Measurements from ENCODE around the gene PTX4. TPM values are rescaled to one million over a fixed set of nuclear protein-coding genes. Genes with fewer than 3 reads are reported as not detected.

PTX4 gene
- total and polyA plus RNA-seq, 2 experiments from 2014 or later, result not detected

DNA sequence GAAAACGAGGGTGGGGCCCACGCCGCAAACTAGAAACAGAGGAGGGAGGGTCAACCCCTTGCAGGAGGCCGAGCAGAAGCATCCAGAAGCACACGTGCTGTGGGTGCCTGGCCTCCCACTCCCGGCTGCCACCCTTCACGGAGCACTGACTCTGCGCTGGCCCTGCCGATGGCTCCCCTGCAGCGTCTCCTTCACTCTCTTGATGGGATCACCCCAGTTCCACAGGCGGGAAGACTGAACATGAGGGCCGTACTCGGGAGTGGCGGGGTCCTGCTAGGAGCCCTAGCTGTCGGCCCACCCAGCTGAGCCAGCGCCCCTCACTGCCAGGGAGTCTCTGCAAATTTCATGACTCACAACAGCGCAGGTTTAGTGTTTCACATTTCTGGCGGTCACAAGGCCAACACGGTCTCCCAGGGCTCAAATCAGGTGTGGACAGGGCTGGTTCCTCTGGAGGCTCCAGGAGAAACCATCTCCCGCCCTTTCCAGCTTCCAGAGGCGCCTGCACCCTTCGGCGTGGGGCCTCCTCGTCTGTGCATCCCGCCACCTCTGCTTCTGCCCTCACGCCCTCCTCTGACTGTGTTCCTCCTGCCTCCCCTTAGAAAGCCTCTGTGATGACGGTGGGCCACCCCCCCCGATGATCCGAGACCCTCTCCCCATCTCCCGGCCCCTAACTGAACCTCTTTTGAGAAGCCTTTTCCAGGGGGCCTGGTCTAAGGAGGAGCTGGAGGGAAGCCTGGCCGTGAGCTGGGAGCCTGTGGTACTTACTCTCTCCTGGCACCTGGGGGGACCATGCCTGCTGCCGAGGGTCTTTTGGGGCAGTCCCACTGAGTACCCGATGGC is 2.0 kb downstream of the PTX4 start:
- Histone ChIP-seq H3K79me2 (replicated peaks; ENCODE audit: insufficient read depth) (no peaks in the 10 kb centered on the region), H3K4me3 (no peak overlapping the region), H3K27ac (ENCODE audit: low read depth) (no peak overlapping the region), H3K4me2 (no peak overlapping the region), H3K27me3 (ENCODE audit: insufficient read depth) (no peaks in the 10 kb centered on the region), H3K4me1 (ENCODE audit: insufficient read depth) (no peaks in the 10 kb centered on the region), H3F3A (replicated peaks; ENCODE audit: low read depth) (no peaks in the 10 kb centered on the region), H3K9me2 (ENCODE audit: insufficient read depth) (no peaks in the 10 kb centered on the region), H4K20me1 (replicated peaks; ENCODE audit: insufficient read depth) (no peaks in the 10 kb centered on the region), H3K36me3 (ENCODE audit: insufficient read depth) (no peaks in the 10 kb centered on the region), H2AFZ (no peak overlapping the region)
- ATAC-seq, result no peak
- Mint-ChIP-seq H3K4me1 (no peaks in the 10 kb centered on the region), H3K27me3 (ENCODE audit: insufficient read depth, low read depth, poor library complexity) (peaks cover 22% of the 10 kb centered on the region), H3K9me3 (peaks cover 2% of the 10 kb centered on the region; the same call in 1 of the 3 replicates), H3K4me3 (no peak overlapping the region), H3K27ac (no peak overlapping the region), H3K36me3 (ENCODE audit: low read depth) (no peaks in the 10 kb centered on the region)
- no peak for DNase-seq (ENCODE audit: low spot score)
- no peak for TF ChIP-seq JUNB (IDR thresholded peaks at IDR 0.05; ENCODE audit: unreplicated experiment)
- no peak for TF ChIP-seq ETS1 (IDR thresholded peaks at IDR 0.05)
- no peak for TF ChIP-seq POLR2AphosphoS5 (IDR thresholded peaks at IDR 0.05; ENCODE audit: low read depth)
- TF ChIP-seq EZH2 (IDR thresholded peaks at IDR 0.05; ENCODE audit: low read depth, unreplicated experiment), result no peak
- TF ChIP-seq REST (IDR thresholded peaks at IDR 0.05; ENCODE audit: unreplicated experiment), result no peak
- TF ChIP-seq STAT1 (IDR thresholded peaks at IDR 0.05; ENCODE audit: unreplicated experiment), result no peak
- TF ChIP-seq ZNF114 (CRISPR knock-in tag; IDR thresholded peaks at IDR 0.05), result no peak
- TF ChIP-seq, protein P1, sequence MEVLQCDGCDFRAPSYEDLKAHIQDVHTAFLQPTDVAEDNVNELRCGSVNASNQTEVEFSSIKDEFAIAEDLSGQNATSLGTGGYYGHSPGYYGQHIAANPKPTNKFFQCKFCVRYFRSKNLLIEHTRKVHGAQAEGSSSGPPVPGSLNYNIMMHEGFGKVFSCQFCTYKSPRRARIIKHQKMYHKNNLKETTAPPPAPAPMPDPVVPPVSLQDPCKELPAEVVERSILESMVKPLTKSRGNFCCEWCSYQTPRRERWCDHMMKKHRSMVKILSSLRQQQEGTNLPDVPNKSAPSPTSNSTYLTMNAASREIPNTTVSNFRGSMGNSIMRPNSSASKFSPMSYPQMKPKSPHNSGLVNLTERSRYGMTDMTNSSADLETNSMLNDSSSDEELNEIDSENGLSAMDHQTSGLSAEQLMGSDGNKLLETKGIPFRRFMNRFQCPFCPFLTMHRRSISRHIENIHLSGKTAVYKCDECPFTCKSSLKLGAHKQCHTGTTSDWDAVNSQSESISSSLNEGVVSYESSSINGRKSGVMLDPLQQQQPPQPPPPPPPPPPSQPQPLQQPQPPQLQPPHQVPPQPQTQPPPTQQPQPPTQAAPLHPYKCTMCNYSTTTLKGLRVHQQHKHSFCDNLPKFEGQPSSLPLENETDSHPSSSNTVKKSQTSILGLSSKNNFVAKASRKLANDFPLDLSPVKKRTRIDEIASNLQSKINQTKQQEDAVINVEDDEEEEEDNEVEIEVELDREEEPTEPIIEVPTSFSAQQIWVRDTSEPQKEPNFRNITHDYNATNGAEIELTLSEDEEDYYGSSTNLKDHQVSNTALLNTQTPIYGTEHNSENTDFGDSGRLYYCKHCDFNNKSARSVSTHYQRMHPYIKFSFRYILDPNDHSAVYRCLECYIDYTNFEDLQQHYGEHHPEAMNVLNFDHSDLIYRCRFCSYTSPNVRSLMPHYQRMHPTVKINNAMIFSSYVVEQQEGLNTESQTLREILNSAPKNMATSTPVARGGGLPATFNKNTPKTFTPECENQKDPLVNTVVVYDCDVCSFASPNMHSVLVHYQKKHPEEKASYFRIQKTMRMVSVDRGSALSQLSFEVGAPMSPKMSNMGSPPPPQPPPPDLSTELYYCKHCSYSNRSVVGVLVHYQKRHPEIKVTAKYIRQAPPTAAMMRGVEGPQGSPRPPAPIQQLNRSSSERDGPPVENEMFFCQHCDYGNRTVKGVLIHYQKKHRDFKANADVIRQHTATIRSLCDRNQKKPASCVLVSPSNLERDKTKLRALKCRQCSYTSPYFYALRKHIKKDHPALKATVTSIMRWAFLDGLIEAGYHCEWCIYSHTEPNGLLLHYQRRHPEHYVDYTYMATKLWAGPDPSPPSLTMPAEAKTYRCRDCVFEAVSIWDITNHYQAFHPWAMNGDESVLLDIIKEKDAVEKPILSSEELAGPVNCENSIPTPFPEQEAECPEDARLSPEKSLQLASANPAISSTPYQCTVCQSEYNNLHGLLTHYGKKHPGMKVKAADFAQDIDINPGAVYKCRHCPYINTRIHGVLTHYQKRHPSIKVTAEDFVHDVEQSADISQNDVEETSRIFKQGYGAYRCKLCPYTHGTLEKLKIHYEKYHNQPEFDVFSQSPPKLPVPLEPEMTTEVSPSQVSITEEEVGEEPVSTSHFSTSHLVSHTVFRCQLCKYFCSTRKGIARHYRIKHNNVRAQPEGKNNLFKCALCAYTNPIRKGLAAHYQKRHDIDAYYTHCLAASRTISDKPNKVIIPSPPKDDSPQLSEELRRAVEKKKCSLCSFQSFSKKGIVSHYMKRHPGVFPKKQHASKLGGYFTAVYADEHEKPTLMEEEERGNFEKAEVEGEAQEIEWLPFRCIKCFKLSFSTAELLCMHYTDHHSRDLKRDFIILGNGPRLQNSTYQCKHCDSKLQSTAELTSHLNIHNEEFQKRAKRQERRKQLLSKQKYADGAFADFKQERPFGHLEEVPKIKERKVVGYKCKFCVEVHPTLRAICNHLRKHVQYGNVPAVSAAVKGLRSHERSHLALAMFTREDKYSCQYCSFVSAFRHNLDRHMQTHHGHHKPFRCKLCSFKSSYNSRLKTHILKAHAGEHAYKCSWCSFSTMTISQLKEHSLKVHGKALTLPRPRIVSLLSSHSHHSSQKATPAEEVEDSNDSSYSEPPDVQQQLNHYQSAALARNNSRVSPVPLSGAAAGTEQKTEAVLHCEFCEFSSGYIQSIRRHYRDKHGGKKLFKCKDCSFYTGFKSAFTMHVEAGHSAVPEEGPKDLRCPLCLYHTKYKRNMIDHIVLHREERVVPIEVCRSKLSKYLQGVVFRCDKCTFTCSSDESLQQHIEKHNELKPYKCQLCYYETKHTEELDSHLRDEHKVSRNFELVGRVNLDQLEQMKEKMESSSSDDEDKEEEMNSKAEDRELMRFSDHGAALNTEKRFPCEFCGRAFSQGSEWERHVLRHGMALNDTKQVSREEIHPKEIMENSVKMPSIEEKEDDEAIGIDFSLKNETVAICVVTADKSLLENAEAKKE (CRISPR knock-in tag; IDR thresholded peaks at IDR 0.05), result no peak
- TF ChIP-seq ZNF331 (CRISPR knock-in tag; IDR thresholded peaks at IDR 0.05; ENCODE audit: low read depth), result no peak
- no peak for TF ChIP-seq NANOG (IDR thresholded peaks at IDR 0.05; ENCODE audit: borderline replicate concordance)
- no peak for TF ChIP-seq EZH2phosphoT487 (IDR thresholded peaks at IDR 0.05; ENCODE audit: unreplicated experiment)
- TF ChIP-seq CREB1 (CRISPR knock-in tag; IDR thresholded peaks at IDR 0.05; ENCODE audit: low read depth), result no peak
- TF ChIP-seq, protein P2, sequence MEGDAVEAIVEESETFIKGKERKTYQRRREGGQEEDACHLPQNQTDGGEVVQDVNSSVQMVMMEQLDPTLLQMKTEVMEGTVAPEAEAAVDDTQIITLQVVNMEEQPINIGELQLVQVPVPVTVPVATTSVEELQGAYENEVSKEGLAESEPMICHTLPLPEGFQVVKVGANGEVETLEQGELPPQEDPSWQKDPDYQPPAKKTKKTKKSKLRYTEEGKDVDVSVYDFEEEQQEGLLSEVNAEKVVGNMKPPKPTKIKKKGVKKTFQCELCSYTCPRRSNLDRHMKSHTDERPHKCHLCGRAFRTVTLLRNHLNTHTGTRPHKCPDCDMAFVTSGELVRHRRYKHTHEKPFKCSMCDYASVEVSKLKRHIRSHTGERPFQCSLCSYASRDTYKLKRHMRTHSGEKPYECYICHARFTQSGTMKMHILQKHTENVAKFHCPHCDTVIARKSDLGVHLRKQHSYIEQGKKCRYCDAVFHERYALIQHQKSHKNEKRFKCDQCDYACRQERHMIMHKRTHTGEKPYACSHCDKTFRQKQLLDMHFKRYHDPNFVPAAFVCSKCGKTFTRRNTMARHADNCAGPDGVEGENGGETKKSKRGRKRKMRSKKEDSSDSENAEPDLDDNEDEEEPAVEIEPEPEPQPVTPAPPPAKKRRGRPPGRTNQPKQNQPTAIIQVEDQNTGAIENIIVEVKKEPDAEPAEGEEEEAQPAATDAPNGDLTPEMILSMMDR (conservative IDR thresholded peaks at IDR 0.05; ENCODE audit: low read depth in 2 of 2), result no peak
